Lower leg skin (tissue), 4 donors: ENCODE measurements around the gene KXD1. TPM values are rescaled to one million over a fixed set of nuclear protein-coding genes. Genes with fewer than 3 reads are reported as not detected.
"Not testable (repeated sequence)": the region's sequence is repeated elsewhere in the genome, so short reads cannot be mapped to it uniquely, and the experiment has no call there.

ENCODE experiments used
- DNase-seq, 2 donors: peaks; one replicate each; pipeline ENCODE4 v3.0.0-alpha.2; 2019; ENCODE audit warnings: low spot score in 2 of 2
- H3K4me3 ChIP-seq: fragments of 200-600 bp; sonication (generic); 2 replicates; pipeline ENCODE4 v1.5.1; 2017; ENCODE audit warnings: mild to moderate bottlenecking, low read depth; ENCODE audit not compliant: poor library complexity, severe bottlenecking
- CTCF ChIP-seq, 3 donors: fragments of 450-650 bp; IDR thresholded peaks; one replicate each; pipeline ENCODE4 v1.5.1; 2016; ENCODE audit warnings: antibody characterized with exemption in 3 of 3, mild to moderate bottlenecking in 3 of 3, moderate library complexity in 2 of 3
- POLR2A ChIP-seq, 2 donors: fragments of 450-650 bp; IDR thresholded peaks; one replicate each; pipeline ENCODE4 v1.6.1; 2016 to 2017; ENCODE audit warnings: antibody characterized with exemption in 2 of 2, mild to moderate bottlenecking in 1 of 2, moderate library complexity in 1 of 2
- WGBS, 2 donors: methylation state at CpG; one replicate each; pipeline ENCODE4 v1.1.5; 2018; 5-methylcytosine and 5-hydroxymethylcytosine counted together
- intact Hi-C: fragments of 100-400 bp; cut with DNase I; formaldehyde crosslinking; loops from one replicate; pipeline ENCODE4 v1.15.0; 2023; ENCODE audit warnings: low total_unique reads
- total RNA-seq, 4 donors: library from RNA; depleted of rRNA; stranded (reverse); fragments of >200 nt; gene quantifications; one replicate each; pipeline ENCODE4 v1.1.0, GENCODE V29; 2016

KXD1 gene
- total RNA-seq, 4 donors from 2014 or later = 61.9 to 98.5 (median 89.7) TPM

GRCh38 chr19:18594824-18595373 lies 37.2 kb downstream of the KXD1 start:
- H3K4me3 ChIP-seq = no peak overlapping the region
- 41 to 55% methylated on average over 5 to 20 of the region's 26 CpGs for WGBS, 2 donors
- intact Hi-C loops = loop anchor here (10.0 kb wide), 2 partner anchors 170 to 250 kb away; no protein-coding TSS in a partner anchor
- no peak for DNase-seq
- TF ChIP-seq CTCF (IDR thresholded peaks at IDR 0.05) = no peak
- no peak for TF ChIP-seq POLR2A (IDR thresholded peaks at IDR 0.05)

- 58 to 68% methylated on average over 6 of the region's 6 CpGs for WGBS, 2 donors
- DNase-seq = no peak
- no peak overlapping the region for H3K4me3 ChIP-seq
- TF ChIP-seq POLR2A (IDR thresholded peaks at IDR 0.05) (no peak), CTCF (IDR thresholded peaks at IDR 0.05) (no peak)
- intact Hi-C loops = loop anchor here (10.0 kb wide), 2 partner anchors 169 to 249 kb away; no protein-coding TSS in a partner anchor
Observed at GRCh38 chr19:18595475-18595874, 37.8 kb downstream of the KXD1 start.

GRCh38 chr19:18596752-18597157 lies 39.1 kb downstream of the KXD1 start:
- no peak for TF ChIP-seq POLR2A (IDR thresholded peaks at IDR 0.05)
- TF ChIP-seq CTCF (IDR thresholded peaks at IDR 0.05) = no peak
- no peak for DNase-seq
- intact Hi-C loops = loop anchor here (10.0 kb wide), 2 partner anchors 168 to 248 kb away; no protein-coding TSS in a partner anchor

GRCh38 chr19:18597809-18598660 lies 40.4 kb downstream of the KXD1 start:
- intact Hi-C loops = loop anchor here (10.0 kb wide), 2 partner anchors 167 to 247 kb away; no protein-coding TSS in a partner anchor
- 58 to 62% methylated on average over 25 of the region's 25 CpGs for WGBS, 2 donors
- TF ChIP-seq POLR2A (IDR thresholded peaks at IDR 0.05) (no peak), CTCF (IDR thresholded peaks at IDR 0.05) (no peak)
- H3K4me3 ChIP-seq = no peak overlapping the region
- DNase-seq = no peak

More at GRCh38 chr19:18596752-18597157, 39.1 kb downstream of the KXD1 start:
- 50 to 53% methylated on average over 21 of the region's 21 CpGs for WGBS, 2 donors
- H3K4me3 ChIP-seq = no peak overlapping the region

- intact Hi-C loops = loop anchor here (10.0 kb wide), 2 partner anchors 165 to 245 kb away; no protein-coding TSS in a partner anchor
- 81 to 88% methylated on average over 20 of the region's 20 CpGs for WGBS, 2 donors
- H3K4me3 ChIP-seq = no peak overlapping the region
- TF ChIP-seq CTCF (IDR thresholded peaks at IDR 0.05) (no peak), POLR2A (IDR thresholded peaks at IDR 0.05) (no peak)
- no peak for DNase-seq
Observed at GRCh38 chr19:18599485-18599884, 41.8 kb downstream of the KXD1 start.

- intact Hi-C loops, H3K4me3 ChIP-seq, DNase-seq: not testable (repeated sequence)
- 96 to 97% methylated on average over 15 of the region's 15 CpGs for WGBS, 2 donors
Observed at GRCh38 chr19:18600692-18601397, 43.2 kb downstream of the KXD1 start.
